H9 (cell line): ENCODE results near the gene PAM. TPM values are rescaled to one million over a fixed set of nuclear protein-coding genes. Genes with fewer than 3 reads are reported as not detected.

Source experiments
- DNase-seq: peaks from one replicate; pipeline ENCODE4 v3.0.0-alpha.2; 2017
- H2AFZ ChIP-seq: one replicate; pipeline ENCODE4 v1.6.1; 2013; ENCODE audit warnings: mild to moderate bottlenecking, low read length, control low read depth, moderate library complexity
- H2AK5ac ChIP-seq: 2 replicates; pipeline ENCODE4 v1.6.1; 2013; ENCODE audit warnings: low read length, control low read depth, mixed read lengths; ENCODE audit not compliant: insufficient read length
- H2BK120ac ChIP-seq: one replicate; pipeline ENCODE4 v1.6.1; 2013; ENCODE audit warnings: low read depth, mild to moderate bottlenecking, low read length, control low read depth, inconsistent platforms; ENCODE audit not compliant: poor library complexity, severe bottlenecking
- H2BK12ac ChIP-seq: 2 replicates; pipeline ENCODE4 v1.6.1; 2013; ENCODE audit warnings: low read length, control low read depth, mixed read lengths, low read depth; ENCODE audit not compliant: insufficient read length
- H2BK15ac ChIP-seq: 2 replicates; pipeline ENCODE4 v1.6.1; 2013; ENCODE audit warnings: low read depth, low read length, control low read depth
- H2BK20ac ChIP-seq: one replicate; pipeline ENCODE4 v1.6.1; 2013; ENCODE audit warnings: low read depth, mild to moderate bottlenecking, low read length, control low read depth, inconsistent platforms; ENCODE audit not compliant: poor library complexity, severe bottlenecking
- H2BK5ac ChIP-seq: 2 replicates; pipeline ENCODE4 v1.6.1; 2013; ENCODE audit warnings: low read length, control low read depth, mixed read lengths; ENCODE audit not compliant: insufficient read length
- H3K14ac ChIP-seq: 2 replicates; pipeline ENCODE4 v1.6.1; 2013; ENCODE audit warnings: low read length, control low read depth; ENCODE audit not compliant: insufficient read depth
- H3K18ac ChIP-seq: 2 replicates; pipeline ENCODE4 v1.6.1; 2013; ENCODE audit warnings: low read depth, mild to moderate bottlenecking, mixed read lengths, low read length, control low read depth; ENCODE audit not compliant: insufficient read length
- H3K23ac ChIP-seq: 2 replicates; pipeline ENCODE4 v1.6.1; 2013; ENCODE audit warnings: low read length, control low read depth, mixed read lengths, low read depth; ENCODE audit not compliant: insufficient read length
- H3K23me2 ChIP-seq: 2 replicates; pipeline ENCODE4 v1.6.1; 2013; ENCODE audit warnings: low read depth, mild to moderate bottlenecking, mixed read lengths, low read length, control low read depth; ENCODE audit not compliant: insufficient read length, poor library complexity, severe bottlenecking
- H3K27ac ChIP-seq: 2 replicates; pipeline ENCODE4 v1.5.1; 2013; ENCODE audit warnings: low read length, control low read depth, mixed read lengths, low read depth; ENCODE audit not compliant: insufficient read length
- H3K27me3 ChIP-seq: 2 replicates; pipeline ENCODE4 v1.6.1; 2013; ENCODE audit warnings: low read length, control low read depth, inconsistent platforms; ENCODE audit not compliant: insufficient read depth
- H3K4ac ChIP-seq: 2 replicates; pipeline ENCODE4 v1.6.1; 2013; ENCODE audit warnings: low read depth, mild to moderate bottlenecking, control low read depth, inconsistent platforms, low read length, moderate library complexity
- H3K4me1 ChIP-seq: 2 replicates; pipeline ENCODE4 v1.6.1; 2013; ENCODE audit warnings: low read length, control low read depth, inconsistent platforms; ENCODE audit not compliant: insufficient read depth
- H3K4me2 ChIP-seq: 2 replicates; pipeline ENCODE4 v1.6.1; 2013; ENCODE audit warnings: low read length, control low read depth, mixed read lengths; ENCODE audit not compliant: insufficient read length, insufficient read depth
- H3K56ac ChIP-seq: 2 replicates; pipeline ENCODE4 v1.6.1; 2013; ENCODE audit warnings: low read depth, mild to moderate bottlenecking, mixed read lengths, low read length, control low read depth; ENCODE audit not compliant: insufficient read length
- H3K79me1 ChIP-seq: 2 replicates; pipeline ENCODE4 v1.6.1; 2013; ENCODE audit warnings: low read depth, mild to moderate bottlenecking, moderate library complexity, low read length, control low read depth, inconsistent platforms; ENCODE audit not compliant: insufficient read depth, poor library complexity, severe bottlenecking
- H3K79me2 ChIP-seq: 2 replicates; pipeline ENCODE4 v1.6.1; 2013; ENCODE audit warnings: low read length, control low read depth, inconsistent platforms; ENCODE audit not compliant: insufficient read depth
- H3K9ac ChIP-seq: 2 replicates; pipeline ENCODE4 v1.6.1; 2013; ENCODE audit warnings: low read length, control low read depth, mixed read lengths; ENCODE audit not compliant: insufficient read length; ENCODE audit errors: extremely low read depth
- H3K9me3 ChIP-seq: one replicate; pipeline ENCODE4 v1.6.1; 2013; ENCODE audit warnings: low read depth, low read length, inconsistent platforms; ENCODE audit not compliant: control insufficient read depth
- H3T11ph ChIP-seq: one replicate; pipeline ENCODE4 v1.6.1; 2013; ENCODE audit warnings: mild to moderate bottlenecking, low read length, control low read depth, inconsistent platforms
- H4K20me1 ChIP-seq: one replicate; pipeline ENCODE4 v1.6.1; 2013; ENCODE audit not compliant: control insufficient read depth, insufficient read length, insufficient read depth
- H4K5ac ChIP-seq: 2 replicates; pipeline ENCODE4 v1.6.1; 2013; ENCODE audit warnings: low read depth, mild to moderate bottlenecking, mixed read lengths, low read length, control low read depth; ENCODE audit not compliant: insufficient read length
- H4K8ac ChIP-seq: replicated peaks from 2 replicates; pipeline ENCODE4 v1.6.1; 2013; ENCODE audit warnings: low read length, control low read depth, mixed read lengths, low read depth; ENCODE audit not compliant: insufficient read length
- H4K91ac ChIP-seq: 2 replicates; pipeline ENCODE4 v1.6.1; 2013; ENCODE audit warnings: low read depth, mild to moderate bottlenecking, moderate library complexity, mixed read lengths, low read length, control low read depth; ENCODE audit not compliant: insufficient read length
- H3K27ac Mint-ChIP-seq, 3 experiments: 2 replicates in 2 of 3; 3 replicates in 1 of 3; pipeline ENCODE4 v1.8.0; 2020 to 2021; ENCODE audit warnings: mixed read lengths in 3 of 3, mild to moderate bottlenecking in 1 of 3, moderate library complexity in 1 of 3
- H3K27me3 Mint-ChIP-seq: 2 replicates; pipeline ENCODE4 v1.8.0; 2021; ENCODE audit warnings: low read depth, mild to moderate bottlenecking, moderate library complexity, mixed read lengths
- H3K36me3 Mint-ChIP-seq, 3 experiments: 2 replicates in 2 of 3; 3 replicates in 1 of 3; pipeline ENCODE4 v1.8.0; 2020 to 2021; ENCODE audit warnings: low read depth in 3 of 3, mixed read lengths in 3 of 3; ENCODE audit not compliant: insufficient read depth in 1 of 3
- H3K4me1 Mint-ChIP-seq, 2 experiments: 2 replicates each; pipeline ENCODE4 v1.8.0; 2020; ENCODE audit warnings: mixed read lengths in 2 of 2
- H3K4me3 Mint-ChIP-seq, 2 experiments: 2 replicates in 1 of 2; 3 replicates in 1 of 2; pipeline ENCODE4 v1.8.0; 2020 to 2021; ENCODE audit warnings: mild to moderate bottlenecking in 2 of 2, mixed read lengths in 2 of 2, moderate library complexity in 1 of 2
- H3K9me3 Mint-ChIP-seq, 2 experiments: 2 replicates in 1 of 2; 3 replicates in 1 of 2; pipeline ENCODE4 v1.8.0; 2020; ENCODE audit warnings: mild to moderate bottlenecking in 2 of 2, mixed read lengths in 2 of 2, moderate library complexity in 1 of 2
- total RNA-seq: library from RNA; stranded (reverse); gene quantifications from 2 replicates; pipeline ENCODE4 v1.2.1, GENCODE V29; 2021
- TF ChIP-seq, protein P1 (sequence below): fragments of 200-600 bp; sonication (generic); conservative IDR thresholded peaks from 3 replicates; pipeline ENCODE4 v1.8.0; 2021; ENCODE audit warnings: antibody characterized with exemption, mild to moderate bottlenecking

Gene PAM
- total RNA-seq, 1 experiment from 2014 or later = 31.5 TPM

DNA sequence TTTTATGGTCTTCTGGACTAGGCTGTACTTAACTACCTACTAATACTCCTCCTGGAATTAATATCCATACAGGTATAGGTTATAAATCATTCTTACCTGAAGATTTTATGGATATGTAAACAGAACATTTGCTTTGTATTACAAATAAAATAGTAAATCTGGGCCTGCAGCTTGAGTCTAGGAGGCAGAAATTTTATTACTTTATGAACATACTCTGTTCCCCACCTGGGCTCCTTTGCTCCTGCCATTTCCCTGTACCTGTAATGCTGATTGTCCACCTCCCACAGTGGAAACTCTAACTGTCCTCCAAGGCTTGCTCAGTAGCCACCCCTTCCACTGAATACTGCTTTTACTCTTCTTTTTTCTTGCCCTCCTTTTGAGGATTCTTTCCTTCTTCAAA, 108.0 kb downstream of the PAM start:
- H3K9me3 ChIP-seq = no peaks in the 10 kb centered on the region
- H3K9ac ChIP-seq = no peak overlapping the region
- no peak overlapping the region for H3K4me3 Mint-ChIP-seq
- H3K4me2 ChIP-seq = no peak overlapping the region
- H3K79me1 ChIP-seq = no peaks in the 10 kb centered on the region
- H4K8ac ChIP-seq = no peak overlapping the region
- no peak overlapping the region for H3K27ac ChIP-seq
- H2AFZ ChIP-seq = no peak overlapping the region
- no peak overlapping the region for H3K23ac ChIP-seq
- no peak overlapping the region for H2AK5ac ChIP-seq
- H3K18ac ChIP-seq = no peak overlapping the region
- H3K4ac ChIP-seq = no peak overlapping the region
- peaks cover 13% of the 10 kb centered on the region for H3K23me2 ChIP-seq
- no peak overlapping the region for H2BK12ac ChIP-seq
- H3K4me1 ChIP-seq = peaks cover 3% of the 10 kb centered on the region; the same call in 1 of the 2 replicates
- peaks cover 0 to 4% (median 0%) of the 10 kb centered on the region in 3 experiments; a peak in 2 of 7 replicates for H3K36me3 Mint-ChIP-seq
- H3K79me2 ChIP-seq = no peaks in the 10 kb centered on the region
- H3K4me1 Mint-ChIP-seq = peaks cover 34 to 40% of the 10 kb centered on the region in 2 experiments
- peak overlapping the region in 2 of 3 experiments; percentile 73 to 80; a peak in 3 of 7 replicates for H3K27ac Mint-ChIP-seq
- no peak overlapping the region for H4K91ac ChIP-seq
- H2BK5ac ChIP-seq = no peak overlapping the region
- TF ChIP-seq, protein P1, sequence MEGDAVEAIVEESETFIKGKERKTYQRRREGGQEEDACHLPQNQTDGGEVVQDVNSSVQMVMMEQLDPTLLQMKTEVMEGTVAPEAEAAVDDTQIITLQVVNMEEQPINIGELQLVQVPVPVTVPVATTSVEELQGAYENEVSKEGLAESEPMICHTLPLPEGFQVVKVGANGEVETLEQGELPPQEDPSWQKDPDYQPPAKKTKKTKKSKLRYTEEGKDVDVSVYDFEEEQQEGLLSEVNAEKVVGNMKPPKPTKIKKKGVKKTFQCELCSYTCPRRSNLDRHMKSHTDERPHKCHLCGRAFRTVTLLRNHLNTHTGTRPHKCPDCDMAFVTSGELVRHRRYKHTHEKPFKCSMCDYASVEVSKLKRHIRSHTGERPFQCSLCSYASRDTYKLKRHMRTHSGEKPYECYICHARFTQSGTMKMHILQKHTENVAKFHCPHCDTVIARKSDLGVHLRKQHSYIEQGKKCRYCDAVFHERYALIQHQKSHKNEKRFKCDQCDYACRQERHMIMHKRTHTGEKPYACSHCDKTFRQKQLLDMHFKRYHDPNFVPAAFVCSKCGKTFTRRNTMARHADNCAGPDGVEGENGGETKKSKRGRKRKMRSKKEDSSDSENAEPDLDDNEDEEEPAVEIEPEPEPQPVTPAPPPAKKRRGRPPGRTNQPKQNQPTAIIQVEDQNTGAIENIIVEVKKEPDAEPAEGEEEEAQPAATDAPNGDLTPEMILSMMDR = no peak
- no peak overlapping the region for H2BK15ac ChIP-seq
- no peaks in the 10 kb centered on the region for H3K27me3 ChIP-seq
- H2BK120ac ChIP-seq = no peak overlapping the region
- no peak overlapping the region for H3K14ac ChIP-seq
- no peaks in the 10 kb centered on the region for H4K20me1 ChIP-seq
- no peak overlapping the region for H2BK20ac ChIP-seq
- no peak overlapping the region for H3K56ac ChIP-seq
- DNase-seq = no peak
- no peak overlapping the region for H3T11ph ChIP-seq
- H3K27me3 Mint-ChIP-seq = no peaks in the 10 kb centered on the region
- no peaks in the 10 kb centered on the region for H3K9me3 Mint-ChIP-seq
- H4K5ac ChIP-seq = no peak overlapping the region
